Activated T-helper 2 cell treated with anti-CD3 and anti-CD28 coated beads, Interferon-gamma antibody, Interleukin-2, Interleukin-4, amounts not matched to agents 10 μg/mL and 5 μg/mL and 100 μg/mL, durations not matched to agents 14 hours and 24 hours and 36 hours (primary cell): ENCODE measurements around the gene MYL12B. TPM values are rescaled to one million over a fixed set of nuclear protein-coding genes. Genes with fewer than 3 reads are reported as not detected.

ENCODE experiments used
- DNase-seq: peaks from one replicate; pipeline ENCODE4 v3.0.0; 2021; ENCODE audit warnings: low spot score
- H3K27ac Mint-ChIP-seq: one replicate; pipeline ENCODE4 v1.8.0; 2021; ENCODE audit warnings: mixed read lengths
- H3K27me3 Mint-ChIP-seq: one replicate; pipeline ENCODE4 v1.8.0; 2021; ENCODE audit warnings: low read depth, mixed read lengths
- H3K36me3 Mint-ChIP-seq: one replicate; pipeline ENCODE4 v1.8.0; 2021; ENCODE audit warnings: low read depth, mixed read lengths
- H3K4me1 Mint-ChIP-seq: one replicate; pipeline ENCODE4 v1.8.0; 2021; ENCODE audit warnings: low read depth, mixed read lengths
- H3K4me3 Mint-ChIP-seq: one replicate; pipeline ENCODE4 v1.8.0; 2021; ENCODE audit warnings: low read depth, mild to moderate bottlenecking, moderate library complexity, mixed read lengths
- H3K9me3 Mint-ChIP-seq: one replicate; pipeline ENCODE4 v1.8.0; 2021; ENCODE audit warnings: mixed read lengths
- intact Hi-C: fragments of 100-400 bp; cut with micrococcal nuclease; formaldehyde crosslinking; loops from one replicate; pipeline ENCODE4 v1.15.1; 2023
- total RNA-seq: library from RNA; stranded (reverse); gene quantifications from 2 replicates; pipeline ENCODE4 v1.2.3, GENCODE V29; 2022

The MYL12B gene
- total RNA-seq, 1 donor from 2014 or later: 245 TPM

- peaks cover 36% of the 10 kb centered on the region for H3K27me3 Mint-ChIP-seq
- intact Hi-C loops: no loop called here
- H3K4me1 Mint-ChIP-seq: peaks cover 7% of the 10 kb centered on the region
- no peaks in the 10 kb centered on the region for H3K36me3 Mint-ChIP-seq
- H3K9me3 Mint-ChIP-seq: no peaks in the 10 kb centered on the region
- DNase-seq: no peak
- H3K4me3 Mint-ChIP-seq: no peak overlapping the region
- no peak overlapping the region for H3K27ac Mint-ChIP-seq
These were observed 38.6 kb upstream of the MYL12B start for GRCh38 chr18:3223356-3223755.

GRCh38 chr18:3224223-3224622 is 37.7 kb upstream of the MYL12B start:
- Mint-ChIP-seq H3K36me3 (no peaks in the 10 kb centered on the region), H3K27ac (no peak overlapping the region), H3K27me3 (peaks cover 35% of the 10 kb centered on the region), H3K4me3 (no peak overlapping the region), H3K4me1 (peaks cover 10% of the 10 kb centered on the region), H3K9me3 (no peaks in the 10 kb centered on the region)
- DNase-seq: no peak
- intact Hi-C loops: no loop called here

GRCh38 chr18:3225588-3225987 is 36.3 kb upstream of the MYL12B start:
- DNase-seq: no peak
- Mint-ChIP-seq H3K36me3 (no peaks in the 10 kb centered on the region), H3K9me3 (no peaks in the 10 kb centered on the region), H3K27me3 (peaks cover 22% of the 10 kb centered on the region), H3K27ac (no peak overlapping the region), H3K4me3 (no peak overlapping the region), H3K4me1 (peaks cover 10% of the 10 kb centered on the region)
- intact Hi-C loops: loop anchor here (5.0 kb wide), 1 partner anchor 33 kb away; no protein-coding TSS in a partner anchor

GRCh38 chr18:3226048-3226447 is 35.9 kb upstream of the MYL12B start:
- H3K9me3 Mint-ChIP-seq: no peaks in the 10 kb centered on the region
- no peaks in the 10 kb centered on the region for H3K36me3 Mint-ChIP-seq
- H3K4me3 Mint-ChIP-seq: no peak overlapping the region
- no peak for DNase-seq
- peaks cover 21% of the 10 kb centered on the region for H3K27me3 Mint-ChIP-seq
- intact Hi-C loops: loop anchor here (5.0 kb wide), 1 partner anchor 34 kb away; no protein-coding TSS in a partner anchor
- H3K4me1 Mint-ChIP-seq: peaks cover 13% of the 10 kb centered on the region
- no peak overlapping the region for H3K27ac Mint-ChIP-seq

- Mint-ChIP-seq H3K4me3 (no peak overlapping the region), H3K27ac (no peak overlapping the region), H3K36me3 (no peaks in the 10 kb centered on the region), H3K4me1 (peaks cover 6% of the 10 kb centered on the region), H3K27me3 (peaks cover 11% of the 10 kb centered on the region), H3K9me3 (no peaks in the 10 kb centered on the region)
- intact Hi-C loops: no loop called here
- DNase-seq: no peak
These were observed 31.3 kb upstream of the MYL12B start for GRCh38 chr18:3230401-3231334.

GRCh38 chr18:3233004-3233403 is 28.9 kb upstream of the MYL12B start:
- intact Hi-C loops: no loop called here
- H3K36me3 Mint-ChIP-seq: no peaks in the 10 kb centered on the region
- DNase-seq: no peak
- H3K4me3 Mint-ChIP-seq: no peak overlapping the region
- H3K27me3 Mint-ChIP-seq: no peaks in the 10 kb centered on the region
- no peaks in the 10 kb centered on the region for H3K9me3 Mint-ChIP-seq
- H3K27ac Mint-ChIP-seq: no peak overlapping the region
- peaks cover 6% of the 10 kb centered on the region for H3K4me1 Mint-ChIP-seq

GRCh38 chr18:3233433-3234168 is 28.3 kb upstream of the MYL12B start:
- intact Hi-C loops: no loop called here
- H3K27ac Mint-ChIP-seq: no peak overlapping the region
- H3K36me3 Mint-ChIP-seq: no peaks in the 10 kb centered on the region
- H3K9me3 Mint-ChIP-seq: no peaks in the 10 kb centered on the region
- peaks cover 3% of the 10 kb centered on the region for H3K4me1 Mint-ChIP-seq
- H3K27me3 Mint-ChIP-seq: no peaks in the 10 kb centered on the region
- DNase-seq: no peak
- H3K4me3 Mint-ChIP-seq: no peak overlapping the region

- no peak overlapping the region for H3K4me3 Mint-ChIP-seq
- no peak overlapping the region for H3K27ac Mint-ChIP-seq
- H3K9me3 Mint-ChIP-seq: no peaks in the 10 kb centered on the region
- DNase-seq: no peak
- no peaks in the 10 kb centered on the region for H3K36me3 Mint-ChIP-seq
- H3K27me3 Mint-ChIP-seq: no peaks in the 10 kb centered on the region
- H3K4me1 Mint-ChIP-seq: peaks cover 2% of the 10 kb centered on the region
- intact Hi-C loops: no loop called here
These were observed 27.5 kb upstream of the MYL12B start for GRCh38 chr18:3234457-3234856.

GRCh38 chr18:3235846-3236245 is 26.1 kb upstream of the MYL12B start:
- Mint-ChIP-seq H3K27me3 (no peaks in the 10 kb centered on the region), H3K4me3 (no peak overlapping the region), H3K9me3 (peaks cover 5% of the 10 kb centered on the region), H3K4me1 (no peaks in the 10 kb centered on the region), H3K36me3 (peaks cover 5% of the 10 kb centered on the region), H3K27ac (no peak overlapping the region)
- intact Hi-C loops: no loop called here
- DNase-seq: no peak

- Mint-ChIP-seq H3K36me3 (peaks cover 9% of the 10 kb centered on the region), H3K9me3 (peaks cover 7% of the 10 kb centered on the region), H3K27ac (no peak overlapping the region), H3K4me3 (no peak overlapping the region), H3K4me1 (no peaks in the 10 kb centered on the region), H3K27me3 (no peaks in the 10 kb centered on the region)
- DNase-seq: no peak
- intact Hi-C loops: no loop called here
These were observed 25.5 kb upstream of the MYL12B start for GRCh38 chr18:3236470-3236869.

GRCh38 chr18:3238742-3239141 is 23.2 kb upstream of the MYL12B start:
- no peak overlapping the region for H3K27ac Mint-ChIP-seq

GRCh38 chr18:3245185-3245564 is 16.8 kb upstream of the MYL12B start:
- peaks cover 26% of the 10 kb centered on the region for H3K4me1 Mint-ChIP-seq
- H3K36me3 Mint-ChIP-seq: peaks cover 47% of the 10 kb centered on the region
- H3K4me3 Mint-ChIP-seq: peak overlapping the region; percentile 90
- no peak overlapping the region for H3K27ac Mint-ChIP-seq
- H3K9me3 Mint-ChIP-seq: peaks cover 16% of the 10 kb centered on the region
- intact Hi-C loops: loop anchor here (5.0 kb wide), 3 partner anchors 263 to 478 kb away; partner anchors contain the start of gene EMILIN2
- no peaks in the 10 kb centered on the region for H3K27me3 Mint-ChIP-seq
- DNase-seq: no peak

More at GRCh38 chr18:3238742-3239141, 23.2 kb upstream of the MYL12B start:
- H3K36me3 Mint-ChIP-seq: peaks cover 25% of the 10 kb centered on the region
- peaks cover 16% of the 10 kb centered on the region for H3K9me3 Mint-ChIP-seq
- no peak for DNase-seq
- intact Hi-C loops: no loop called here
- H3K4me1 Mint-ChIP-seq: peaks cover 3% of the 10 kb centered on the region
- H3K4me3 Mint-ChIP-seq: no peak overlapping the region
- no peaks in the 10 kb centered on the region for H3K27me3 Mint-ChIP-seq
